HTR-8/SVneo (cell line): Measurements from ENCODE around the gene OR4D5.

ENCODE experiments used
- DNase-seq: peaks from one replicate; pipeline ENCODE4 v3.0.0; 2011; ENCODE audit warnings: low spot score, mixed read lengths; ENCODE audit not compliant: insufficient read length
- FAIRE-seq: peaks from 2 replicates; lab custom pipeline; 2011; peaks lifted over from hg19 to GRCh38; lab: Jason Lieb, UNC

OR4D5 gene

GRCh38 chr11:123939317-123939716 is at the start of gene OR4D5:
Gene OR4D5 (plus strand): TSS chr11:123939617. CDS start chr11:123939617, 0 bp downstream.
- DNase-seq (no peak), FAIRE-seq (no peak)

- DNase-seq (no peak), FAIRE-seq (no peak)
Observed at GRCh38 chr11:123892031-123892430, 47.4 kb upstream of the OR4D5 start.

GRCh38 chr11:123899792-123900191 is 39.6 kb upstream of the OR4D5 start:
- no peak for FAIRE-seq

GRCh38 chr11:123901867-123902266 is 37.5 kb upstream of the OR4D5 start, which contains the start of gene OR8D4:
Gene OR8D4 (plus strand): TSS chr11:123902167. CDS start chr11:123906432, 4,265 bp downstream.
- FAIRE-seq, result no peak
- DNase-seq, result no peak

More at GRCh38 chr11:123899792-123900191, 39.6 kb upstream of the OR4D5 start:
- DNase-seq, result no peak

GRCh38 chr11:123903932-123904331 is 35.5 kb upstream of the OR4D5 start:
- FAIRE-seq (no peak), DNase-seq (no peak)

GRCh38 chr11:123904932-123905331 is 34.5 kb upstream of the OR4D5 start:
- DNase-seq (no peak), FAIRE-seq (no peak)

- DNase-seq (no peak), FAIRE-seq (no peak)
Observed at GRCh38 chr11:123905826-123906225, 33.6 kb upstream of the OR4D5 start.

- FAIRE-seq, result no peak
- DNase-seq, result no peak
Observed at GRCh38 chr11:123920943-123921342, 18.5 kb upstream of the OR4D5 start.

GRCh38 chr11:123924027-123924426 is 15.4 kb upstream of the OR4D5 start:
- FAIRE-seq (no peak), DNase-seq (no peak)

- FAIRE-seq (no peak), DNase-seq (no peak)
Observed at GRCh38 chr11:123942413-123942812, 3.0 kb downstream of the OR4D5 start.

- no peak for DNase-seq
- FAIRE-seq, result no peak
Observed at GRCh38 chr11:123943738-123944137, 4.3 kb downstream of the OR4D5 start, which contains the start of gene OR6T1. Gene OR6T1 (minus strand): TSS chr11:123943838. CDS start chr11:123943838, 0 bp downstream.

- FAIRE-seq (no peak), DNase-seq (no peak)
Observed at GRCh38 chr11:123945132-123945531, 5.7 kb downstream of the OR4D5 start.

- DNase-seq, result no peak
- FAIRE-seq, result no peak
Observed at GRCh38 chr11:123956752-123957151, 17.3 kb downstream of the OR4D5 start.

- no peak for FAIRE-seq
Observed at GRCh38 chr11:123973816-123974215, 34.4 kb downstream of the OR4D5 start.

GRCh38 chr11:123976770-123977560 is 37.5 kb downstream of the OR4D5 start:
- FAIRE-seq (no peak), DNase-seq (no peak)

More at GRCh38 chr11:123973816-123974215, 34.4 kb downstream of the OR4D5 start:
- DNase-seq, result peak; percentile 10

- DNase-seq (no peak), FAIRE-seq (no peak)
Observed at GRCh38 chr11:123977731-123978347, 38.4 kb downstream of the OR4D5 start, which contains the start of gene OR10S1. Gene OR10S1 (minus strand): TSS chr11:123977781. CDS start chr11:123977664, 117 bp downstream.

- no peak for FAIRE-seq
- no peak for DNase-seq
Observed at GRCh38 chr11:123979311-123979710, 39.9 kb downstream of the OR4D5 start.
